Activated CD8-positive, alpha-beta memory T cell treated with anti-CD3 and anti-CD28 coated beads for 4 hours (primary cell): ENCODE results near the gene PPIF.

Experiments
- DNase-seq, 2 donors: peaks; one replicate each; pipeline ENCODE4 v3.0.0-alpha.2; 2020; ENCODE audit warnings: low read depth in 2 of 2

The PPIF gene

DNA sequence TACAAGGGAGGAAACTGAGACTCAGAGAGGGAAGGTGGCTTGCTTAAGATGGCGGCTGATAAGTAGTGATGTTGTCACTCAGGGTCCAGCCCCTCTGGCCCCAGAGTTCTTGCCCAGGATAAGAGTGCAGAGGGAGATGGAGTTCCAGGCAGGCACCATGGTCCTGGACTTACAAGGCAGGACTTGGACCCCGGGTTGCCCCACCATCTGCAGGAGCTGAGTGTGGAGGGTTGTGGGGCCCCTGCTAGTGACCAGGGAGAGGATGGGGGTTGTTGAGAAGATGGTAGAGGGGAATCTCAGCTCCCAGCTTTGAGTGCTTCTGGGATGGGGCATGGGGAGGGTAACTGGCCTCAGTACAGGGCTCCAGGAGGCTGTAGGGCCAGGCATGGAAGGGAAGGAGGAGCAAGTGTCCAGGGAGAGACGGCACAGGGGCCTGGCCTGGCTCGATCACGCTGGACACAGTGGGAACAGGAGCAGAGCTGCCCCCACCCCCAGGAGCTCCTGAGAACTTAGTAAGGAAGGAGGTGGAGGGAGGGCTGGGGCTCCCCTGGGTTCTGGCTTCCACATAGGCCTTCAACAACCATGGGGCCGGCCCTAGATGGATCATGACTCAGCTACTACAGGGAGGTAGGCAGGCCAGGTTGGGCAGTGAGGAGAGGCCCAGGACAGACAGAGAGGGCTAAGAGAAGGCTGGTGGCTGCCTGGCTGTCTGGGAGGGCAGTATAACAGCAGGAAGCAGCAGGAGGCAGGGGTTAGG lies 28.2 kb downstream of the PPIF start:
- no peak for DNase-seq

DNA sequence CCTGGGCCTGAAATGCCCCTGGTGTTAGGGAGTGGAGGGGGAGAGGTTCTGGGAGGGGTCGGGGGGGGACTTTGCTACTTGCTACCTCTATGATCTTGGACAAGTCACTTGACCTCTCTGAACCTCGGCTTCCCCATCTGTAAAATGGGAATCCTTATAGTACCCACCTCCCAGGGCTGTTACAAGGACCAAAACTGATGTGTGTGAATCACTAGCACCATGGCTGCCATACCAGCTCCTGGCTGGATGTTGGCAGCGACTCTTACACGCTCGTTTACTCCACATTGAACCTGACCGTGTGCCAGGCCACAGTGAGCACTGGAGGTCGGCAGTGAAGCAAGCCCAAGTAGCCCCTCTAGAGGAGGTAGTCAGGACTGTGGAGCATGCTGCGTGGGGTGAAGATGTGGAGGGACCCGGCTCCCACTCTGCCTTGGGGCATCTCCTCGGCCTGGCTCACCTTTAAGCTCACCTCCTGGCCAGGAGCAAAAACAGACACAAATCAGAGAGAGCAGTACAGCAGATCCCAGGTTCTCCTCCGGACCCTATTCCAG lies 28.9 kb downstream of the PPIF start:
- no peak for DNase-seq

DNA sequence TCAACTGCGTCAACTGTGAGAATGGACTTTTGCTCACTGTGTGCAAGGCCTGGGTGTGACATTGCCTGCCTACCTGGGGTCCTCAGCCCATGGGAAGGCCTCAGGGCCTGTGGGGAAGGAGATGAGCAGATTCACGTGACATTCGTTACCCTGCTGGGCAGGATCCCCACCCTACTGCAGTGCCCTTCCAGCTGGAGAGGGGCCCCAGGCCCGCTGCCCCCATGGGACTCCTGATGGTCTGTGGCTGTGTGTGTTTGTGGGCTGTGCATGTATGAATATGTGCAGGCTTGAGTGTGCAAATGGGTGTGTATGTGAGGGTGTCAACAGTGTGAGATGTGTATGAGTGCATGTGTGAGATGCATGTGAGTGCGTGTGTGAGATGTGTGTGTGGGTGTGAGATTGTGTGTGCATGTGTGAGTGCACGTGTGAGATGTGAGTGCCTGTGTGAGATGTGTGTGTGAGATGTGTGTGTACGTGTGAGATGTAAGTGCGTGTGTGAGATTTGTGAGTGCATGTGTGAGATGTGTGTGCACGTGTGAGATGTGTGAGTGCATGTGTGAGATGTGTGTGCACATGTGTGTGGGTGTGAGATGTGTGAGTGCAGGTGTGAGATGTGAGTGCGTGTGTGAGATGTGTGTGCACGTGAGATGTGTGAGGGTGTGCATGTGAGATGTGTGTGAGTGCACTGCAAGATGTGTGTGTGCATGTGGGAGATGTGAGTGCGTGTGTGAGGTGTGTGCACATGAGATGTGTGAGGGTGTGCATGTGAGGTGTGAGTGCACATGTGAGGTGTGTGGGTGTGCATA lies 29.7 kb downstream of the PPIF start:
- DNase-seq: no peak

DNA sequence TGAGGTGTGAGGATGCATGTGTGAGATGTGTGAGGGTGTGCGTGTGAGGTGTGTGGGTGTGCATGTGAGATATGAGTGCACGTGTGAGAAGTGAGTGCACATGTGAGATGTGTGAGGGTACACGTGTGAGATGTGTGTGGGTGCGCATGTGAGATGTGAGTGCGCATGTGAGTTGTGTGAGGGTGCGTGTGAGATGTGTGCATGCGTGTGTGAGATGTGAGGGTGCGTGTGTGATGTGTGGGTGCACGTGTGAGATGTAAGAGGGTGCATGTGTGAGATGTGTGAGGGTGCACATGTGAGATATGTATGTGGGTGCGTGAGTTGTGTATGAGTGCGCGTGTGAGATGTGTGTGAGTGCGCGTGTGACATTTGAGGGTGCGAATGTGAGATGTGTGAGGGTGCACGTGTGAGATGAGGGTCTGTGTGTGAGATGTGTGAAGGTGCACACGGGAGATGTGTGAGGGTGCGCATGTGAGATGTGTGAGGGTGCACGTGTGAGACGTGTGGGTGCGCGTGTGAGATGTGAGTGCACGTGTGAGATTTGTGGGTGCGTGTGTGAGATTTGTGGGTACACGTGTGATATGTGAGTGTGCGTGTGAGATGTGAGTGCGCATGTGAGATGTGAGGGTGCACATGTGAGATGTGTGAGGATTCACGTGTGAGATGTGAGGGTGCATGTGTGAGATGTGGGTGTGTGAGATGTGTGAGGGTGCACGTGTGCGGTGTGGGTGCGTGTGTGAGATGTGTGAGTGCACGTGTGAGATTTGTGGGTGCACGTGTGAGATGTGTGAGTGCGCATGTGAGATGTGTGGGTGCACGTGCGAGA lies 30.5 kb downstream of the PPIF start:
- no peak for DNase-seq

DNA sequence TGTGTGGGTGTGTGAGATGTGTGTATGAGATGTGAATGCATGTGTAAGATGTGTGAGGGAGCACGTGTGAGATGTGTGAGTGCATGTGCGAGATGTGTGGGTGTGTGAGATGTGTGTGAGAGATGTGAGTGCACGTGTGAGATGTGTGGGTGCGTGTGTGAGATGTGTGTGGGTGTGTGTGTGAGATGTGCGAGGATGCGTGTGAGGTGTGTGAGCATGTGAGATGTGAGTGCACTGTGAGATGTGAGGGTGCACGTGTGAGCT lies 31.0 kb downstream of the PPIF start:
- no peak for DNase-seq

DNA sequence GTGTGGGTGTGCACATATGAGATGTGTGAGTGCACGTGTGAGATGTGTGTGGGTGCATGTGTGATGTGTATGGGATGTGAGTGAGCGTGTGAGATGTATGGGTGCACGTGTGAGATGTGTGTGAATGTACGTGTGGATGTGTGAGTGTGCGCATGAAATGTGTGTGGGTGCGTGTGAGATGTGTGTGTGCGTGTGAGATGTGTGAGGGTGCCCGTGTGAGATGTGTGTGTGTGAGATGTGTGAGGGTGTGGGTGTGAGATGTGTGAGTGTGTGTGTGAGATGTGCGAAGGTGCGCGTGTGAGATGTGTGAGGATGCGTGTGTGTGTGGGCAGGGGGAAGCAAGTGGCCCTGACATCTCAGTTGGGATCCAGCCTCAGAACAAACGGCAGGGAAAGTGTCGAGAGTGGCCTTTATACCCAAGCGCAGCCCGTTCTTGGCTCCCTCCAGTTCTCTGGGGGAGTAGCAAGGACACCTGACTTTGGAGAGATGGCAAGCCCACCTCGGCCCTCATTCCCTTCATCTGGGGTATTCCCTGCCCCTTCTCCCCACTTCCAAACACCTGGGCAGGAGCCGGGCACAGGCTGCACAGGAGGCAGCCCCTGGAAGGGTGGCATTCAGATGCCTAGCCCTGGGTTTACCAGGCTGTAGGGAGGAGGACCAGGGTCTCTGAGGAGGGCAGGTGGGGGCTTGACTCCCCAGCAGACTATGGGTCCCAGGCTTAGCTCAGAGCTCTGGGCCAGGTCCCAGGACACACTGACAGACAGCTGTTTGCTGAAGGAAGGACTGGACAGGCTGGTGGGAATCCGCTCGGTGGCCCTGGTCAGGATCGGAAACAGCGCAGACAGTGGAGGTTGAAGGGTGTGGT lies 31.6 kb downstream of the PPIF start:
- no peak for DNase-seq

DNA sequence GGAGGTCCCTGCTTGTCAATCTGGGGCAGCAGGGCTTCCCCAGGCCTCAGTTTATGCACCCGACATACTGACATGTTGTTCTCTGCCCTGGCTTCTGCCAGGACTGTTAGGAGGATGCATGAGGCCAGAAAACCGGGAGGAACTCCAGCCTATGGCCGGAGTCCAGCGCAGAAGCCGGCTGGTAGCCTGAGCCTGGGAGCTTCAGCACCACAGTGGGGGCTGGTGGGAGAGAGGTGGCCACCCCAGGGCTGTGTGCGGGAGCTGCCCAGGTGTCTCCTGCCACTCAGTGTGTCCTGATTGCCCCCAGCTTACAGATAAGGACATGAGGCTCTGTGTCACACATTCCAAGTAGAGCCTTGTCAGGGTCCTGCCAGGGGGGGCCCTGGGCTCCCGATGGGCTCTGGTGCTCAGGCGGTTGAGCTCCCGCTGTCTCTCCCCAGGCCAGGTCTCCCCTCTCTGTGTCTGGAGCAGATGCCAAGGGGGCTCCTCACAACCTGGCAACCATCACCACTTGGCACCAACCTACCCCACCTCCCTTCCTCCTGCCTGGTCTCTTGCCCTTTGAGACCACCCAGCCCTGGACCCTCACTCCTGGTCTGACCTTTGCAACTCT lies 32.3 kb downstream of the PPIF start:
- DNase-seq: no peak

DNA sequence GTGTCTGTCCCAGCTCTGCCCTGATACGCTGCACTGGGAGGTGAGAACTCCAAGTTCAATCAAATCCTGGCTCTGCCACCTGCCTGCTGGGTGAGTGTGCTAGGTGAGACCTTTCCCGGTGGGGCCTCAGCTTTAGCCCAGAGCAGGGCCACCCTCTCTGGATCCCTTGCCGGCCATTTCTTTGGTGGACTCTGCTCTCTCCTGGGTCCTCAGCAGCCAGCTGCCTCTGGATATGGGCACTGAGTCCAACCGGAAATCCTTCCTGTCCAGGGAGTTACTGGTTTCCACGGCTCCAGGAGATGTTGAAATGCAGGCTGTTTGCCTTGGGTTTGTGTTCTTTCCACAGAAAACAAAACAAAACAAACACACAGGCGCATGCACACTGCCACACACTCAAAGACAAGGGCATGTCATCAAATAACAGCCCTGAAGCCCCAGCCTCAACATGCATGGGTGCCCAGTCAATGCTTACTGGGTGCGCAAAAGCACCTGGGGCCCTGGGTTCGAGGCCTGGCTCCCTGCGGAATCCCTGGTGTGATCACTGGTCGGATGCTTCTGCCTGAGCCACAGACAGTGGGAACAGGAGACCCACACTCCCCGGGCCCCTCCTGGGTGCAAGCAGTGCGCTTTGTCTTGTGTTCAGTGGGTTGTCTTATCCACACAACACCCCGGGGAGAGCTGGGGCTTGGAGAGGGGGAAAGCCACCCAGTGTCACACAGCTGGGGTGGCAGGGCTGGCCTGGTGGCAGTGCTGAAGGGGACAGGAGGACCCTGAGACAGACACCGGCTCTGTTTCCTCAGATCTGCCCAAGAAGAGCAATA lies 33.1 kb downstream of the PPIF start:
- DNase-seq: no peak

DNA sequence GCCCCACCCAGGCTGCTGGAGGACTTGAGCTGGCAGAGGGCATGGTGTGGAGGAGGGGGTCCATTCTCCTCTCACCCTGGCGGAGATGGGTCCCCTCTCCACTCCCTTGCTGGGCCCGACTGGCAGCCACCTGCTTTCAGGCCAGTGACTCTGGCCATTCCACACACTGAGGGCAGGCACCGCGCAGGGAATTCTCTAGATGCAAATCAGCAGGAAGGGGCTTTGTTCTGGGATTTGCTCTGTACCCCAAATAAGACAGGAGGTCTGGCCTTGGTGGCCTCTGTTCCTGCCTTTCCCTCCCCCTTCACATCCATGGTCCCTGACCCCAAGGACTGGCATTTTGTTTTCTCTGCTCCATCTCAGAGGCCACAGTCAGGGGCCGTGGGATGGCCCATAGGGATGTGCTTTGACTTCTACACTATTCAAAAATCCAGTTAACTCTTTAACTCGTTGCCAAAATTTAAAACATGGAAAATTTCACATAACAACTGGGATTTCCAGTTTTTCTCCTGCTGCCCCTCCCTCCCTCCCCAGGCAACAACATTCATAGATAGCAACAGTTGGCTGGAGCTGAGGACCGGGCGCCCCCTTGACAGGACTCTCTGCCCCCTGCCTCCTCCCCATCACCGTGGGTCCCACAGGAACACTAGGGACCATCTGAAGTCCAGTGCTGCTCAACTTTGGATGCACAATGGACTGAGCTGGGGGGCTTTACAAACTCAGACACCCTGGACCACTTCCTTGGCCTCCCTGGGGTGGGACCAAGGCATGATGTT lies 33.9 kb downstream of the PPIF start:
- no peak for DNase-seq

DNA sequence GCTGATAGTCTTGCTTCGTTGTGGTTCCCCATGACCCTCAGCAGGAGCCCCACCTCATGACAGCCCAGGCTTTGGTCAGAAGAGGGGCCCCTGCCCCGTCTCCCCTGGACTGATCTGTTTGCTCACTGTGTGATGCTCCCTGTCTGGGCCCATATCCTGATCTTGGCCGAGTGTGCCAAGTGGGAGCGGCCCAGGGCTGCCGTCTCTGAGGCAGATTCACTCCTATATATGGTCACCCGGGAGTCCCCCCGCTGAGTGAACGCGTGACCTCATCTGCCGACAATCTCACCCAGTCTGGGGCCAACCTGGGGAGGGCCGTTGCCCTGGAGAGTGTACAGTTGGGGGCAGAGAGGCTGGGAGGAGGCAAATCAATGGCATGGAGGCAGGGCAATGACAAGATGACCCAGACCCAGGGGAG lies 34.5 kb downstream of the PPIF start:
- no peak for DNase-seq

DNA sequence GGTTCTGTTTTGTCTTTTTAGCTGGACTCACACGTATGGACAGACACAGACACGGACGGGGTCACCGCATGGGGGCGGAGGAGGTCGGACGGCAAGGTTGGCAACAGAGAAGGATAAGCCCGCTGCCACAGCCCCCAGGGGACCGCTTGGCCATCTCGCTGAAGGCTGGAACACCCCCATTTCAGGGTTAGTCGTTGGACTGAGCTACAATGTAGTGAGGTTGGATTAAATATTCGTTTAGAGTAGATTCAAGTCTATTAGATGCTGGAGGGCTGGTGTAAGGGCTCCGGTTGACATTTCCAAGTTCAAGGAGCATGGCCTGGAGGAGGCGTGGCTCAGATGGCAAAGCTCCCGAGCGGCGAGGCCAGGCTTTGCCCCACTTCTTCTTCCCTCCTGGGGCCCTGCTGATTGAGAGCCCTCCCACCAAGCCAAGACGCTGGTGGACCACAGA lies 35.2 kb downstream of the PPIF start:
- DNase-seq: no peak

DNA sequence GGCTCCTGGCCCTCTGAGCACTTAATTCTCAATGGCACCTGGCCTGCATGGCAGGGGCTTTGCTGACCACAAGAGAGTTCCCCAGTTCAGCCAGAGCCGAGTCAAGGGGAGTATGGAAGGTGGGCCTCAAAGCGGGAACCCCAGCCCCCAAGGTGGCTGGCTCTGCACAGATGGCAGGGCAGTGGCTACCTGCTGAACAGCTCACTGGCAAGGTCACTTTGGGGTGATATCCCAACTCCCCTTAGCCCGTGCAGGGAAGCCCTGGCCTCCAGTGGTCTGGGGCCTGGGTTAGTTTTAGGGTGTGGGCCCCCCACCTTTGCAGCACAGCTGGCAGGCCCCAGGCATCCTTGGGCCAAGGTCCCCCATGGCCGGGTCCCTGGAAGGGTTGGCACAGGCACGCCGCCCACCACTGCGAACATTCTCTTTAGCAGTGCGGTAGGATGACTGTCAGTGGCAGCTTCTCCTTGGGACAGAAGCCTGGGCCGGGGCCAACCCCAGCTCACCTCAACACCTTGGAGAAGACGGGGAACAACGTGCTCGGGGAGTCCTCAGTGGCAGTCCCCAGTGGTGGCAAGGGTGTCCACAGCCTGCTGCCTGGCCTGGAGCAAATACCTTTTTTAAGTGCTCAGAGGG lies 36.8 kb downstream of the PPIF start:
- no peak for DNase-seq

DNA sequence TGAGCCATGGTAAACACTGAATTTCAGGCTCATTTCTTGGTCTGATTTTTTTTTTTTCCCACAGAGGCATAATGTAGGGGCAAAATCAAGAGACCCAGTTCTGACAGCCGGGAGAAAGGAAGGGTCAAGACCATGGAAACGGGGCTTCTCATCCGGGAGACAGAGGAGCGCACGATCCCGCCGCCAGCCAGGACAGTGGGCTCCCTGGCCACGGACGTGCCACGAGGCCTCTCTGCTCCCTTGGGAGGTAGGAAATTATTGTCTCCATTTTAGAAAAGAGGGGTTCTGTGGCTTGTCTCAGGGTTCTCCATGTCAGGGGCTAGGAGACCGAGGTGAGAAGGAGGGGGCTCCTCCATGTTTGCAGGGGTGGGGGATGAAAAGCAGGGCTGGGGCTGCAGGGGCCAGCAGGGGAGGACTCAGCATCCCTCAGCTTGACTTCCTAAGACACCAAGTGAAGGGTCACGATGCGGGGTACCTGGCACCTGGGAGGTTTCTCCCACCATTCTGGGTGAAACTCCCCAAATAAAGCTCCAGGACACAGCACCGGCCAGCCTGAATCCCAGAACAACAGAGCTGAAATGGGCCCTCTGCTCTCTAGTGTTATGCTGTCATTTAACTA lies 37.6 kb downstream of the PPIF start:
- no peak for DNase-seq

DNA sequence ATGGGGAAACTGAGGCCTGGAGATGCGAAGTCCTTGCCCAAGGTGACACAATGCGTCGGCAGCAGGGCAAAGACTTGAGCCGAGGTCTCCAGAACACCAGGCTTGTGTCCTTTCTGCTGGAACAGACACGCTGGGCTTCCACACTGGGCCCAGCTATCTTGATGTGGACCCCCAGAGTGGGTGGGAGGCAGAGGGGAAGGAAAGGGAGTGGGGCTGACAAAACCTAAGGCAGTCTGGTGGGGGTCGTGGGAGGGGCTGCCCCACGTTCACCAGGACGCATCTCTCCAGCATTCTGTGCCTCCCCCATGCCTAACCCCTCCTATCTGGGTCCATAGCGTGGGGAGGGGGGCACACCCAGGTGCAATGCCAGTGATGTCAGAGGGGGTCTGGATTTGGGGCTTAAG lies 38.1 kb downstream of the PPIF start:
- DNase-seq: no peak

DNA sequence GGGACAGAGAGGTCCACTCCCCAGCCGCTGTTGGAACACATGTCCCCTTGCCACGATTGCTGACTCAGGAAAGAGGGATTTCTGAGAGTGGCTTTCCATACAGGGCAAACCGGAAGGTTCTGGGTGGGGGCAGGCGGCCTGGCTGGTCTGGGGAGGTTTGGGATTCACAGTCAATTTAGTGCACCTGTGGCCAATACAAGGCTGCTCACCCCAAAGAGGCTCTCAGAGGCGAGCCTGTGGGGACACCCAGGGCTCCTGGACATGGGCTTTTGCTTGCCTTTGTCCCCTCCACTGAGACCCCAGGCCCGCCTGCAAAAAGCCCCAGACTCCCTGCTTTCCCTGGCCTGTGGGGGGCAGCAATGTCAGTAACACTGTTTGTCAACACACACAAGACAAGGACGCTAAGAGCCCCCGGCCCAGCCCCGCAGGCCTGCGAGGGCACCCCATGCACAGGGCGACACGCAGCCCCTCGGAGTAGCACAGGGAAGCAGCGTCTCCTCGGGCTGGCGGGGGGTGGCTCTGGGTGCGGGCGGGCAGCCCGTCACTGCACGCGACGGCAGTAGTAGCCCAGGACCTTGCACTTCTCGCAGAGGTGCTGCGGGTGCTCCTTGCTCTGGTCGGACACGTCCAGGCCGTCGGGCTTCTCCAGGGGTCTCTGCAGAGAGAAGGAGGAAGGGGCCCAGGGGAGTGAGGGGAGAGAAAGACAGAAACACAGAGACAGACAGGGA lies 38.7 kb downstream of the PPIF start:
- no peak for DNase-seq

DNA sequence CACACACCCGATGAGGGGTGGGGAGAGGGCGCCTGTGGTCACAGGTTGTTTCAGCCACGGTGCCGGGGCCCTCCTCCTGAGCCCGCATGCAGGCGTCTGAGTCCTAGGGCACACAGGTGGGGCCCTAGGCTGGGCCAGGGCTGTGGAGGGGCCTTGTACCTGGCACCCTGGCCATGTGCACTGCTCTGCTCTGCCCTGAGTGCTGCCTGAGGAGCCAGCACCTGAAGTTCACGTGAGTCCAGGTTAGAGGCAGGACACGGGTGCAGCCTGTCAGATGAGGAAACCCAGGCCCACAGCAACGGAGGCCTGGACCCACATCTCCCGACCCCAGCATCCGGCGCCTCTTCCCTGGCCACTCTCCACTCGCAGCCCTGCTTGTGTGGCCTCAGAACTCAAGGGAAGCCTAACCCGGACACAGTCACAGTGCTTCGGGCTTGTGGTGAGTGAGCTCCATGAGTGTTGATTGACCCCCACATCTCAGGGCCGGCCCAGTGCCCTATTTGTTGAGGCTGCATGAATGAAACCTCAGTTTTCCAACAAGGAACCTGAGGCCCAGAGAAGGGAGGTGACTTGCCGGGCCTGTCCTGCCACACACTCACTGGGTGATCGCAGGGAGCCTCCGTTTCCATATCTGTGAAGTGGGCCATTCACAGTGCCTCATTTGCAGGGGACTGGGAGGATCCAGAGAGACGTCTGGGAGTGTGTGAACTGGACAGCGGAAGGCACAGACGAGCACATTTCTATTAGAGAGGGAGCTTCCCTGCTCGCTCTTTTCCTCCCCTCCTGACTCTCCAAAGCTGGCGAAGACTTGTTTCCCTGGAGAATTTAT lies 39.6 kb downstream of the PPIF start:
- no peak for DNase-seq
